Activated T-cell treated with anti-CD3 and anti-CD28 coated beads for 4 hours (primary cell): Measurements from ENCODE around the gene FREM1.
"Not testable (repeated sequence)": the region's sequence is repeated elsewhere in the genome, so short reads cannot be mapped to it uniquely, and the experiment has no call there.

Experiments used
- DNase-seq: peaks from one replicate; pipeline ENCODE4 v3.0.0-alpha.2; 2020

FREM1 gene

GRCh38 chr9:14909961-14910805 lies at the start of gene FREM1:
TSS of gene FREM1 (minus strand) at chr9:14910428. CDS start at chr9:14868977, 41,451 bp downstream.
- DNase-seq = no peak

- no peak for DNase-seq
These were observed 48.8 kb upstream of the FREM1 start for GRCh38 chr9:14958989-14959388.

- DNase-seq = no peak
These were observed 46.9 kb upstream of the FREM1 start for GRCh38 chr9:14957109-14957508.

- DNase-seq = no peak
These were observed 46.0 kb upstream of the FREM1 start for GRCh38 chr9:14956208-14956607.

GRCh38 chr9:14945351-14945750 lies 35.1 kb upstream of the FREM1 start:
- no peak for DNase-seq

- no peak for DNase-seq
These were observed 31.5 kb upstream of the FREM1 start for GRCh38 chr9:14941501-14942405.

GRCh38 chr9:14939378-14939777 lies 29.1 kb upstream of the FREM1 start:
- DNase-seq = no peak

- DNase-seq = no peak
These were observed 27.0 kb upstream of the FREM1 start for GRCh38 chr9:14937216-14937615.

- no peak for DNase-seq
These were observed 26.3 kb upstream of the FREM1 start for GRCh38 chr9:14936491-14936890.

- no peak for DNase-seq
These were observed 25.7 kb upstream of the FREM1 start for GRCh38 chr9:14935964-14936363.

- no peak for DNase-seq
These were observed 25.0 kb upstream of the FREM1 start for GRCh38 chr9:14935106-14935751.

GRCh38 chr9:14932641-14933040 lies 22.4 kb upstream of the FREM1 start:
- DNase-seq = no peak

GRCh38 chr9:14932231-14932630 lies 22.0 kb upstream of the FREM1 start:
- DNase-seq = no peak

- DNase-seq = no peak
These were observed 16.9 kb upstream of the FREM1 start for GRCh38 chr9:14926941-14927624.

GRCh38 chr9:14924230-14925219 lies 14.3 kb upstream of the FREM1 start:
- no peak for DNase-seq

- DNase-seq = no peak
These were observed 13.5 kb upstream of the FREM1 start for GRCh38 chr9:14923701-14924100.

- not testable (repeated sequence) for DNase-seq
These were observed 10.6 kb upstream of the FREM1 start for GRCh38 chr9:14920805-14921204.

- no peak for DNase-seq
These were observed 3.1 kb upstream of the FREM1 start for GRCh38 chr9:14913366-14913765.

- DNase-seq = no peak
These were observed 2.6 kb upstream of the FREM1 start for GRCh38 chr9:14912859-14913258.

GRCh38 chr9:14911046-14911445 lies 818 bp upstream of the FREM1 start:
- no peak for DNase-seq

GRCh38 chr9:14909601-14909960 lies 647 bp downstream of the FREM1 start:
- no peak for DNase-seq

- no peak for DNase-seq
These were observed 1.0 kb downstream of the FREM1 start for GRCh38 chr9:14909181-14909580.
